Calu3 (cell line): ENCODE results near the gene TMOD2. TPM values are rescaled to one million over a fixed set of nuclear protein-coding genes. Genes with fewer than 3 reads are reported as not detected.

Source experiments
- BruUV-seq: library from RNA; stranded (reverse); fragments of 400-500 nt; replicated peaks from 2 replicates; lab custom pipeline; 2021; lab: Mats Ljungman, UMichigan
- CTCF ChIA-PET: fragments of 300-600 bp; sonication (Branson Sonifier 250); formaldehyde crosslinking; loops from one replicate; lab custom pipeline; 2022; ENCODE audit warnings: antibody characterized with exemption; lab: Charles Lee
- DNase-seq: peaks from one replicate; pipeline ENCODE4 v3.0.0; 2022
- H3K27ac Mint-ChIP-seq: one replicate; pipeline ENCODE4 v1.8.0; 2022; ENCODE audit warnings: mixed read lengths; ENCODE audit not compliant: unreplicated experiment
- H3K27me3 Mint-ChIP-seq: one replicate; pipeline ENCODE4 v1.8.0; 2022; ENCODE audit warnings: mixed read lengths; ENCODE audit not compliant: unreplicated experiment
- H3K36me3 Mint-ChIP-seq: one replicate; pipeline ENCODE4 v1.8.0; 2022; ENCODE audit warnings: mild to moderate bottlenecking, moderate library complexity, mixed read lengths; ENCODE audit not compliant: insufficient read depth, unreplicated experiment
- H3K4me1 Mint-ChIP-seq: one replicate; pipeline ENCODE4 v1.8.0; 2022; ENCODE audit warnings: mild to moderate bottlenecking, low read depth, mixed read lengths; ENCODE audit not compliant: unreplicated experiment
- H3K4me3 Mint-ChIP-seq: one replicate; pipeline ENCODE4 v1.8.0; 2022; ENCODE audit warnings: mild to moderate bottlenecking, low read depth, moderate library complexity, mixed read lengths; ENCODE audit not compliant: unreplicated experiment
- H3K9me3 Mint-ChIP-seq: one replicate; pipeline ENCODE4 v1.8.0; 2022; ENCODE audit warnings: low read depth, mixed read lengths; ENCODE audit not compliant: unreplicated experiment
- CTCF ChIP-seq: fragments of 200-600 bp; IDR thresholded peaks from one replicate; pipeline ENCODE4 v1.8.0; 2022; ENCODE audit warnings: antibody characterized with exemption; ENCODE audit not compliant: unreplicated experiment
- intact Hi-C: fragments of 100-400 bp; cut with micrococcal nuclease; formaldehyde crosslinking; loops from one replicate; pipeline ENCODE4 v1.10.0; 2022; ENCODE audit not compliant: unreplicated experiment
- total RNA-seq: library from RNA; stranded (reverse); gene quantifications from 2 replicates; pipeline ENCODE4 v1.2.3, GENCODE V29; 2022

Gene TMOD2
- total RNA-seq, 1 experiment from 2014 or later: 0.64 TPM

DNA sequence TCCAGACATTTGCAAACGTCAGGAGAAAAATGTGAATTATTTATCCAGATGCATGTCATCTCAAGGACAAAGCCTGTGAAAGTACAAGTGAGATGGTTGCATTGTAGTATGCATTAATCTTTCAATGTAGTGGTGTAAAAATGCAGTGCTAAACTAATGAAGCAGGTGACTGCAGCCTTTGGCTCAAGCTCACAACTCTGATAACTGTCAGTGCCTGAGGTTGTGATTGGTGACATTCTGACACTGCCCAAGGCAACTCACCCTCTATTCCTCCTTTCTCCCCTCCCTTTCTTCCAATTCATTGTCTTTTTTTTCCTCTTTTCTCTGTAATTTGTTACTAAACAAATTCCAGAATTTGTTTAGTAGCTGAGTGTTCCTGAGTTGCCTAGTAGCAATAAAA, 58.1 kb downstream of the TMOD2 start:
- no peaks in the 10 kb centered on the region for H3K4me1 Mint-ChIP-seq
- TF ChIP-seq CTCF: no peak
- DNase-seq: no peak
- H3K36me3 Mint-ChIP-seq: no peaks in the 10 kb centered on the region
- no peak overlapping the region for H3K4me3 Mint-ChIP-seq
- BruUV-seq: no TSS peak
- H3K27ac Mint-ChIP-seq: no peak overlapping the region
- intact Hi-C loops: no loop called here
- no peaks in the 10 kb centered on the region for H3K27me3 Mint-ChIP-seq
- CTCF ChIA-PET: no interaction called here
- no peaks in the 10 kb centered on the region for H3K9me3 Mint-ChIP-seq

- no peak for TF ChIP-seq CTCF
- intact Hi-C loops: no loop called here
- no peaks in the 10 kb centered on the region for H3K27me3 Mint-ChIP-seq
- no peaks in the 10 kb centered on the region for H3K9me3 Mint-ChIP-seq
- peaks cover 11% of the 10 kb centered on the region for H3K4me1 Mint-ChIP-seq
- BruUV-seq: no TSS peak
- CTCF ChIA-PET: no interaction called here
- H3K27ac Mint-ChIP-seq: no peak overlapping the region
- no peaks in the 10 kb centered on the region for H3K36me3 Mint-ChIP-seq
- no peak for DNase-seq
- no peak overlapping the region for H3K4me3 Mint-ChIP-seq
These were observed 61.2 kb downstream of the TMOD2 start for GRCh38 chr15:51812598-51812997.

DNA sequence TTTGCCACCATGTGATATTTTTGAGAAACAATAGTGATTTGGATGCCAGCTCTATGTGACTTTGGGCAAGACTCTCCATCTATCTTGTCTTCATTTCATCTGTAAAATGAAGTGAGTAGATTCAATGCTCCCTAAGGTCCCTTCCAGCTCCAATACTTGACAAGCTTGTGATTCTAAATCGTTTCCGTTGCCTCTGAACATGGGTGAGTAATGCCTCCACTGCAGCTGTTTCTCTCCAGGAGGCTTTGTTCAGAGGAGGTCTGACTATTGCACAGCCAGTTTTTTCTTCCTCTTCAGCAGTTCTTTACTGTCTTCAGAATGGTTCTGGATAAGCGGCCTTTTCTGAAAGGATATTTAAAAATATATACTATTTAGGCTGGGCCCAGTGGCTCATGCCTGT, 63.2 kb downstream of the TMOD2 start:
- Mint-ChIP-seq H3K4me1 (peaks cover 11% of the 10 kb centered on the region), H3K27ac (no peak overlapping the region), H3K4me3 (no peak overlapping the region), H3K9me3 (no peaks in the 10 kb centered on the region), H3K36me3 (no peaks in the 10 kb centered on the region), H3K27me3 (no peaks in the 10 kb centered on the region)
- BruUV-seq: no TSS peak
- CTCF ChIA-PET: no interaction called here
- no peak for TF ChIP-seq CTCF
- intact Hi-C loops: no loop called here
- no peak for DNase-seq

DNA sequence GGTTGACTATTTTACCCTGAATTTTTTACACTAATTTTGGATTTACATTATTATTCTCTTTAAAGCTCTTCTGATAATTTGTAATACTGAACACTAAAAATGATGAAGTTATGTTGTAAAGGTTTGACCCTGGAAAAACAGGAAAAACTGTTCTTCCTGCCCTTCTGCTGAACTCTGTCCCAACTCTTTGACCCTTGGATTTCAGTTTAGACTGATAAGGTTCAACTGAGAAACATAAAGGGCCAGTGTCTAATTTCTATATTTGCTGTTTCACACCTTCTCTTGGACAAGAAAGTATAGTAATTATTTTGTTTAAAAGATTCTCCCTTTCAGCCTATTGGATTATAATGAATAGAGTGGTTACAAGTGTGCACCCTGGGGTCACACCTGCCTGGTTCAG, 65.2 kb downstream of the TMOD2 start:
- no peak for TF ChIP-seq CTCF
- intact Hi-C loops: no loop called here
- peak; percentile 7 for DNase-seq
- no TSS peak for BruUV-seq
- H3K4me3 Mint-ChIP-seq: no peak overlapping the region
- H3K27ac Mint-ChIP-seq: no peak overlapping the region
- H3K27me3 Mint-ChIP-seq: no peaks in the 10 kb centered on the region
- H3K36me3 Mint-ChIP-seq: no peaks in the 10 kb centered on the region
- peaks cover 10% of the 10 kb centered on the region for H3K9me3 Mint-ChIP-seq
- peaks cover 11% of the 10 kb centered on the region for H3K4me1 Mint-ChIP-seq
- CTCF ChIA-PET: no interaction called here
